HPDE6-E6E7 (cell line): ENCODE measurements around the gene RAPGEF5.

ENCODE experiments used
- DNase-seq: peaks from one replicate; pipeline ENCODE4 v3.0.0; 2011; ENCODE audit warnings: missing footprints; ENCODE audit errors: extremely low spot score

RAPGEF5 gene

DNA sequence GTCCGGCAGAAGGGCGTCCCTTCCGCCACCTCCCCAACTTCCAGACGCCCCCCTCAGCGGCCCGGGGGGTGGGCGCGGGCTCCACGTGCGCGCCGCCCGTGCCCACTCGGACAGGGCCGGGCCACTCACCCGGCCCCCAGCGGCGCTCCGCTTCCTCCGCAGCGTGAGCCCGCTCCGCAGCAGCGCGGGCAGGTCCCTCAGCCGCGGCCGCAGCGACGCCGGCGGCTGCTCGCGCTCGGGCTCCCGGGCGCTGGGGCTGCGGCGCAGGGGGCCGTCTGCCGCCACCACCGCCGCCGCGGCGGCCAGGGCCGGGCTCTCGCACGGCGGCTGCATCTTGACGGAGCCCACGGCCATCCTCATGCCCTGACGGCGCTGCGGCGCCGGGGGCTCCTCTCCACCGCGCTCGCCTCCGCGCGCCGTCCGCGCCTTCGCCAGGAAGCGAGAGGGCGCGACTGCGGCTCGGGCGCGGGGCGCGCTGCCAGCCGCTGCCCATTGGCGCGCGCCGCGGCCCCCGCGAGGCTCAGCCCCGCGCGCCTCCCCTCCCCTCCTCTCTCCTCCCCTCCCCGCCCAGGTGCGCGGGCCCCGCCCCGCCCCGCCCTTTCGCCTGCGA is at the start of gene RAPGEF5:
RAPGEF5 (minus strand) TSS at position 454 of the 610 bp plus-strand sequence; CDS start at position 360, 94 bp downstream.
- peak; percentile 61 for DNase-seq

DNA sequence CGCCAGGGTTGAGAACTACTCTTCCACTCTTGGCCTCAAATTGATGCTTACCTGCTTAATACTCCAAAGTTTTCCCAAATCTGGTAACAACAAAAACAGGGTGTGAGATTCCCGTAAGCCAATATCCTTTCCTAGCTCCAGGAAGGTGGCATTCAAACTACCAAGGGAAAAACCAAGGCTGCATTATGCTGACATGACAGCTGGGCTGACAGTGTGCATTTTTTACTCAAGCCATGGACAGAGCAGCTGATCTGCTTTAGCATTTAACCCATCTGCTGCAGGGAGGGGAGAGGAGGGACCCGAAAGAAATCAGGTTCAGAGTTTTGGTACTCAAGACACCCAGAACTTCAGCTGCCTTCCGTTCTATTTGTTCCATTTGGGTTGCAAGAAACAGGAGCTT is 49.8 kb upstream of the RAPGEF5 start:
- DNase-seq = no peak

DNA sequence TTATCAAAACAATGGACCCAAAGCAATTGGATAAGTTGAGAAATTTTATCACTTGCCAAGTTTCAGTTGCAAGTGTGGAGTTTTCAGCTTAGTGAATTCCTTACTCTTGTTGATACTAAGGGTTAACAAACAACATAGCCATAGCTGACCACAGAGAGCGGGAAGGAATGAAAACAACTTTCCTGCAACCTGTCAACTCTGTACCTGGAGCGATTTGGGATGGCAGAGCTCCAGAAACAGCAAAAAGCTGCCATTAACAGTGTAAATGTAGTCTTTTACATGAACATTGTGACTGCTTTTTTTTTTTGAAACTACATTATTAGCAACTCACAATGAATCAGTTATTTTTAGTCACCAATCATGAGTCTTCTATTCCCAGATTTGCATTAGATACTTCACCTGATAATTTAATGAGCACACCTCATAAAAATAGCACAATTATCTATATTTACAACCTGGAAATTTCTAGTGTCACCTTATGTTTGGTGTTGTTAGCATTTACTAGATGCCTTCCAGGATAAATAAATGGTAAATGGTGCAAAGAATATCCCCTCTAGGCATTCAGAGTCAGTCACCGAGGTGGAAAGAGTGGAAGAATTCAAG is 47.6 kb upstream of the RAPGEF5 start:
- no peak for DNase-seq

- no peak for DNase-seq
Measured at GRCh38 chr7:22403344-22403743, 46.4 kb upstream of the RAPGEF5 start.

DNA sequence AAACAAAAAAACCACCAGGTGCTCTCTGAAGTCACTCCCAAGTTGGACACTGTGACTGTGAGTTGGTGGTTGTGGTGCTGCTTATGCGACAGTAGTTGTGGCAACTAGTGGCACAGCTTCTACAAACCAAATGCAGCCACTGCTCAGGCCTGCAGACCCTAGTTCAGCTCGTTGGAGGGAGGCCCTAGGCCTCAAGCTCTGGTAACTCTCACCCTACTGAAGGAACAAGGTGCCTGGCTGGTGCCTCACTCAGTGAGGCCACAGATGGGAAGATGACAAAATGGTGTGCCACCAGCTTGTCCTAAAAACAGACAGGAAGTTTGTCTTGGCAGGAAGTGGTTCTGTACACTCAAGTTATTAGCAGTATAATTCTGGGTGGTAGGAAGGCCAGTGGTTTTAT is 45.3 kb upstream of the RAPGEF5 start:
- DNase-seq = no peak

DNA sequence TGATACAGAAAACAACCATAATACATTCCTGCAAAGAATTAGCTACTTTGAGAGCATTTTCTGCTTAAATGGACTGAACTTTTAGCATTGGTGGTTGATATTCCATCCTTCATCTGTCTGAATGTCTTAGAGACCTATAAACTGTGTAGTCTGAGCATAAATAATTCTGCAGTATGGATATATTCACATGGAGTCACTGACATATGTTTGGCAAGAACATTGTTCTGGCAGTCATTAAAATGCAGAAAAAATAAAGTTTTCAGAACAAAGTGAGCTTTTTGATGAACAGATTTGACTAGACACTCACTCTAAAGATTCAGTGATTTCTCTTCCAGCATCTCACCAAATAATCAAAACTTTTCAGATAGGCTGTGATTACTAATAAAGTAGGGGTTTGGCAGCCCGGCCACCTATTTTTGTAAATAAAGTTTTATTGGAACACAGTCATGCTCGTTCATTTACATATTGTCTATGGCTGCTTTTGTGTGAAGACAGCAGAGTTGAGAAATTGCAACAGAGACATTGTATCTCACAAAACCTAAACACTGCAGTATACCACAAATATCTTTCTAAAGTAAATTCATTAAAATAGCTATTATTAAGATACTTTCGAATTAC is 44.1 kb upstream of the RAPGEF5 start:
- DNase-seq = no peak

DNA sequence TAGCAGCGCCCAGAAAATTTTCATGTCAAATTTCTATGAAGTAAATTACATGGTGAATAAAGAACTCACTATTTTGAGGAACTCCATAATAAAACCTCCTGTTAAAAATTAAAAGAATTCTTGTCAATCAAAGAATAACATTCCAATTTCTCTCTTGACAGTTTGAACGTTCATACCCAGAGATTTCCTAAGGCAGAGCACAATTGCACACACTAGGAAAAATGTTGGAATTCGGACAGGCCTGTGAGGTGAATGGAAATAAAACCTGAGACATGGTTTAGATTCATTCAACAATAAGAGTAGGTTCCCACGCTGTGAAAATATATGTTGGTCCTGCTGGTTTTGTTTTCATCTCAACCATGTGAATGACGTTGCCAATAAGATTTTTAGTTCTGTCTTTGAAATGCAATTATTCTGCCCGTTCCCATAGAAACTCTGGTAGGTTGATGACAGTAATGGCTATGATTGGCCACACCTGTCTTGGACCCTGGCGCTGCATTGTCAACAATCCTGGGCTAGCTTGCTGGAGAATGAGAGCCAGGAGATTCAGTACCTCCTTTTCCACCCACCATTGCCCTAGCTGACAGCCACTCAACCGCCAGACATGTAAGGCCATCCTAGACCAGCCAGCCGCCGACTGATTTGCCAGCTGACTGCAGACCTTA is 43.3 kb upstream of the RAPGEF5 start:
- no peak for DNase-seq

GRCh38 chr7:22399546-22399945 is 42.6 kb upstream of the RAPGEF5 start:
- no peak for DNase-seq

- no peak for DNase-seq
Measured at GRCh38 chr7:22399091-22399490, 42.1 kb upstream of the RAPGEF5 start.

DNA sequence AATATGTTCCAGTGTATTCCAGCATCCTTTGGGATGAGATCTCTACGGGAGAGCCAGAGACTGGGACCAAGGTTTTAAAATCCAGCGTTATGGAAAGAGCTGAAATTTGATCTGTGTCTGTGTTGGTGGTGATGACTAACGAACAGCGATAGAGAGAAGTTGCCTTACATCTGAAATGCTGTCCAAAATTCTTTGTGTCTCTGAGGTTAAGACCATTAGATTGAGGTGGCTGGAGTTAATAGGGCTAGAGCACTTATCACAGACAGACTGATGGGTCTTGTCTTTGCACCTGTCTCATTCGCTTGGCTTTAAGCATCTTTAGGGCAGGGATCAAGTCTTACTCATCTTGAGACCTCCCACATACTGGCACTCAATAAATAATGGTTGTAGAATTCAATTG is 41.0 kb upstream of the RAPGEF5 start:
- no peak for DNase-seq

GRCh38 chr7:22395222-22395621 is 38.3 kb upstream of the RAPGEF5 start:
- DNase-seq = no peak

GRCh38 chr7:22394739-22395138 is 37.8 kb upstream of the RAPGEF5 start:
- DNase-seq = no peak

DNA sequence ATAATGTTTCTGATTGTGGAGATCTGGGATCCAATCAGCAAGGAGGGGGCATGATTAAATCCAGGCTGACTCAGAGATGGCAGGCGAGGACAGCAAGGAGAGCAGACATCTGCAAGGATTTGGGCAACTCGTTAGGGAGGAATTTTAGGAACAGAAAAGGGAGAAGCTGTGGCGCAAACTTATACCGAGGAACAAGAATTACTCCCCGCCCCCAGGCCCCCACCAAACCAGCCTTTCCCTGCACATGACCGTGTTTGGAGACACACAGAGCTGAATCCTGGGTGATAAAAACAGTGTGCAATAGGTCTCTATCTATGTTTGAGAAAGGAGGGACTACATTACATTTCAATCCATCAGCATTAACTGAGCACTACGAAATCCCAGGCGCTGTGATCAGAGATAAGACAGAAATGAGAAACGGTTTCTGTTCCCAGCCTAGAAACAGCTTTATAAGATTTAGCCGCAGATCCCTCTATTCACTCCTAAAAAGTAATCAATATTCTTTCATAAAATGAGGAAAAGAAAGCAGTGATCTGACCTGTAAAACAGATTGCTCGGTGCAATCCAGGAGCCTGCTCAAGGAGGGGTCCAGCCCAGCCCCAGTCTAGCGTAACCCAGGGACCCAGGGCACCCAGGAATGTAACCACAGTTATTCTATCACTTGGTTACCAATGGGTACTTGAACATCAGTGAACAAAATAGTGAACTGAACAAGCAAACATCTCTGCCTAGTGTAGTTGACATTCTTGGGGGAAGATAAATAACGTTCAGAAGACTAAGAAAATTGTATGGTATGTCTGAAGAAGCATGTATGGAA is 37.2 kb upstream of the RAPGEF5 start:
- no peak for DNase-seq

GRCh38 chr7:22390516-22390915 is 33.6 kb upstream of the RAPGEF5 start:
- DNase-seq = no peak

DNA sequence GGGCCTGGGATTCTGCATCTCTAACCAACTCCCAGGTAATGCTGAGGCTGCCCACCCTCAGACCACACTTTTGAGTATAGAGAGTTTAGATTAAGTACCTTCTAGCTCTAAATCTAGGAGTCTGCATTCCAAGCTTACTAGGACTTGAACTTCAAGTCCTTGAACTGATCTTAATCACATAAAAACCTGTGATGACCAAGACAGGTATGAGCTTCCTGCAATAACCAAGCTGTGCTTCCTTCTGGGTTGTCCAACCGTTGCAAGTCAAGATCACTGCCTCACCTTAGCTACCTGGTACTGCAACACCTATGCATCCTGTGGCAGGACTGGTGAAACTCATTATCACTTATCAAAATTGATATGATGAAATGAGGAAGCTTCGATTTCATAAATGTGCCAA is 32.9 kb upstream of the RAPGEF5 start:
- no peak for DNase-seq

DNA sequence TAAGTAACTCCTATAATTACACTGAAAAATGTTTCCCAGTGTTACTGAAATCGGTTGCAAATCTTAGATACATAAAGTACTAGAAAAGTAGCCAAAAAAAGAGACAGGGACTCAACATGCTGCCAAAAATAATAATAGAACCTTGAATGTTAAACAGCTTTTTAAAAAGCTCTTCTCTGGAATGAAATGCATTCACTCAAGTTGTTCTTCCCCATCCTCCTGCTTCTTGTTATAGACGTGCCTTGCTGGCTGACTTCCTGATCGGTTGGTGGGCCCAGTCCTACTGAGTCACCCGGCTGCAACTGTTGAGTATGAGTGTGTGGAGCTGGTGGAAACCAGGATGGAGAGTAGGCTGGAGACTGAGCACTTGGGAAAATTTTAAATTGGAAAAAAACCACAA is 30.6 kb upstream of the RAPGEF5 start:
- no peak for DNase-seq

GRCh38 chr7:22386865-22387264 is 29.9 kb upstream of the RAPGEF5 start:
- DNase-seq = no peak

DNA sequence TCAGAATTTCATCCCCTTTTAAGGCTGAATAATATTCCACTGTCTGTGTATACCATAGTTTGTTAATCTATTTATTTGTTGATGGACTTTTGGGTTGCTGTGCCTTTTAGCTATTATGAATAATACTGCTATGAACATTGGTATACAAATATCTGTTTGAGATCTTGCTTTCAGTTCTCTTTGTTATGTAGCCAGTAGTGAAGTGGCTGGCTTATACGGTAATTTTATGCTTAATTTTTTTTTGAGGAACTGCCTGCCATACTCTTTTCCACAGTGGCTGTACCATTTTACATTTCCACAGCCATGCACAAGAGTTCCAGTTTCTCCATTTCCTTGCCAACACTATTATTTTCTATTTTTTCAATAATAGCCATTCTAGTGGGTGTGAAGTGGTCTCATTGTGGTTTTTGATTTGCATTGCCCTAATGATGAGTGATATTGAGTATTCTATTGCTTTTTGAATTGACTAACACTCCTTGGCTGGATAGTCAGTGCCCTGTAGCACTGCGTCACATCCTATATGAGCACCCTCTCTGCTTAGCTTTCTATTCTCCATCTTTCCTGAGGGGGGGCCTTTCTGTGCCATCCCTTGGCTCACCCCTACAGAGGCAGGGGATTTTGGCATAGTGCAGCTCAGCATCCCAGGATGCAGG is 29.4 kb upstream of the RAPGEF5 start:
- DNase-seq = no peak

DNA sequence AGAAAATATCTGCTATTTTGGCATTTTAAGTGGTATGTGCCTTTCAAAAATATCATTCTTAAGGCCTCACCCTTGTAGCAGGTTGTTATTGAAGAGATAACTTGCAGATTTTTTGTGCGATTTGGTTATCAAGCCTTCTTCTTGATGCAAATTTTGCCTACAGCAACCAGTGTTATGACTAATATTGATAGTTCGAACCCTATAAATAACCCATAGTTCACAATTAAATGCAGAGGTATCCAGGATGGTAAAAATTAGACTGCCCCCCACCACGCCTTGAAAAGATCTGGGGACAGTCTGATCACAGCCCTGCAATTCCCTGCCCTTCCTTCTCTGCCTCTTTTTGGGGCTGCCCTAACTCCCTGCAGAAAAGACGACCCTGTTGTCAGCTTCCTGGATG is 28.4 kb upstream of the RAPGEF5 start:
- DNase-seq = no peak

- DNase-seq = no peak
Measured at GRCh38 chr7:22380333-22380732, 23.4 kb upstream of the RAPGEF5 start.

DNA sequence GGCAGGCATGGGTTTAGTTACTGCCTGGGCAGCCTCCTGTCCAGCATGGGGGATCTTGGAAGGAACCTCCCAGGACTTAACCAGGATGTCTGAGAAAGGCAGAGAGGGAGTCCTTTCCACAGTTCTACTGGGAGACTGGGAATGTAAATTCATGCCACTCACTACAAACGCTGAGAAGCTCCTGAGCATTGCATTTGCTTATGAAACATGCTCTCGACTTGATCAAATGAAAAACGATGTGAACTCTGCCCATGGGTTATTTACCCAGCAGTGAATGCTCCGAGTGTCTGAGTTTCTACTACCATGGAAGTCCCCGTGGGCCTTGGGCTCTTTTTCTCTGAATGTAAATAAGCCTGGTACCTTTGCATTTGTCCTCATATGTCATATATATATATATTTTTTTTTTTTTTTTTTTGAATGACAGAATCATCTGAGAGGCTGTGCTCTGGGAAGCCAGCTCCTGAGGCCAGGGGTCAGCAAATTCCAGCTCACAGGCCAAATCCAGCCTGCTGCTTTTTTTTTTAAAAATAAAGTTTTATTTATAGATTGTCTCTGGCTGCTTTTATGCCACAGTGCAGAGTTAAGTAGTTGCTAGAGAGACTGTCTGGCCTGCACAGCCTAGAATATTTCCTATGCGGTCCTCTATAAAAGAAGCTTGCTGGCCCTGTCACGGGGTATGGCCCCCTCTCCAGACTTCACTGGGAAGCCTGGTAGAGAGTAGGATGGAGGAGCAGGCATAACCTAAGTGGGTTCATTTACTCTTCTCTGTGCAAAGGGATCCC is 21.4 kb upstream of the RAPGEF5 start:
- no peak for DNase-seq
